GM21786 (cell line): ENCODE results near the gene STAG1.
"Not testable (repeated sequence)": the region's sequence is repeated elsewhere in the genome, so short reads cannot be mapped to it uniquely, and the experiment has no call there.

Experiments used
- ATAC-seq: cut with Tn5 transposase; IDR thresholded peaks from one replicate; pipeline ENCODE4 v1.9.1; 2021; ENCODE audit not compliant: unreplicated experiment

Gene STAG1

GRCh38 chr3:136749091-136749490, 3.1 kb downstream of the STAG1 start:
- no peak for ATAC-seq

- ATAC-seq: no peak
Observed at GRCh38 chr3:136745916-136746315, 6.3 kb downstream of the STAG1 start.

DNA sequence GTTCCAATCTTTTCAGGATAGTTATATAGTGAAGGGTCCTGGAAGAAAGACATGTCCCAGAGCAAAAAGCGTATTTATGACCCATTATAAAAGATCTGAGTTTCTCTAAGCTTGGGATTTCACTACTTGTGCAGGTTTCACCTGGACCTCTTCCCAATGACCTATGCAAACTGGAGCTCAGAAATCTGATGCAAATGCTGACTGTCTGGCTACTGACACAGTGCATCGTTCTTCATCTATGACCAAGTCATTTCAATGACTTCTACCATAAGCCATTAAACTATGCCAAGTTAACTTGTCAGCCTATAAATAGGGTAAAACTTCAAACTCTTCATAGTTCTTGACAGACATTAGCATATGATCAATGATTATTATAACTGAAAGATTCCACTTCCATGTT, 11.1 kb downstream of the STAG1 start:
- no peak for ATAC-seq

DNA sequence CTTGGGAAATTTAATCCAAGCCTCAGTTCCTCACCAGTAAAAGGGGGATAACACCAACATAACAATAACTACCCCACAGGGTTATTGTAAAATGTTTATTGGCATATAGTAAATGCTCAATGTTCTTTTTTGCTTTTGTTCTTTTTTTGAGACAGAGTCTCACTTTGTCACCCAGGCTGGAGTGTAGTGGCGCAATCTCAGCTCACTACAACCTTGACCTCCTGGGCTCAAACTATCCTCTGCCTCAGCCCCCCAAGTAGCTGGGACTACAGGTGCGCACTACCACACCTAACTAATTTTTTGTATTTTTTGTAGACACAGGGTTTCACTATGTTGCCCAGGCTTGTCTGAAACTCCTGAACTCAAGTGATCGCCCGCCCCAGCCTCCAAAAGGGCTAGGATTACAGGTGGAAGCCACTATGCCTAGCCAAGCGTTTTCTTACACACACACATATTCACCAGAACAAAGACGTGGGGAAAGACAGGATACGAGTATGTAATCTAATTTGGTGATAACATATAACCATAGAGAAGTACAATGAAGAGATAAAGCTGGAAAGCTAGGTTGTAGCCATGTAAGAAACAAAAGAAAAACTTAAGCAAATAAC, 11.7 kb downstream of the STAG1 start:
- no peak for ATAC-seq

DNA sequence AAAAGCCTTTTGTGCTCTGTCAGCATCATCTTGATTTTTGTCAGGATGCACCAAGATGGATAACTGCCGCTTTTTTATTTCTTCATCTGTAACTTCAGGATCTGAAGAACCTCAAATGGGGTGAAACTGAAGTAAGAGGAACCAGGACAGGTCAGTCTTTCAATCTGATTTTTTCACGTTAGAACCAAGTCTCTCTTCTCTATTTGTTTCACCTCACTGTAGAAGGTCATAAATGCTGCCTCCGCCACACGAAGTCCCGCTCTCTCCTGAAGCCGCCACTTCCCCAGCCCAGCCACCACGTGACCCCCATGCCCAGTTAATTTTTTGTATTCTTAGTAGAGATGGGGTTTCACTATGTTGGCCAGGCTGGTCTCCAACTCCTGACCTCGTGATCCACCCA, 15.2 kb downstream of the STAG1 start:
- not testable (repeated sequence) for ATAC-seq

DNA sequence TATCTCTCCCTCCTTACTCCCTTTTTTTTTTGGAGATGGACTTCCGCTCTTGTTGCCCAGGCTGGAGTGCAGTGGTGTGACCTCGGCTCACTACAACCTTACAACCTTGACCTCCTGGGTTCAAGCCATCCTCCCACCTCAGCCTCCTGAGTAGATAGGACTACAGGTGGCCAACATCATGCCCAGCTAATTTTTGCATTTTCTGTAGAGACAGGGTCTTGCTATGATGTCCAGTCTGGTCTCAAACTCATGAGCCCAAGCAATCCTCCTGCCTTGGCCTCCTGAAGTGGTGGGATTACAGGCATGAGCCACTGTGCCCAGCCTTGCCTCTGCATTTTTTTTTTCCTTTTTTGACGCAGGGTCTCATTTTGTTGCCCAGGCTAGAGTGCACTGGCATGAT, 17.1 kb downstream of the STAG1 start:
- no peak for ATAC-seq

- ATAC-seq: no peak
Observed at GRCh38 chr3:136734382-136735070, 17.7 kb downstream of the STAG1 start.

DNA sequence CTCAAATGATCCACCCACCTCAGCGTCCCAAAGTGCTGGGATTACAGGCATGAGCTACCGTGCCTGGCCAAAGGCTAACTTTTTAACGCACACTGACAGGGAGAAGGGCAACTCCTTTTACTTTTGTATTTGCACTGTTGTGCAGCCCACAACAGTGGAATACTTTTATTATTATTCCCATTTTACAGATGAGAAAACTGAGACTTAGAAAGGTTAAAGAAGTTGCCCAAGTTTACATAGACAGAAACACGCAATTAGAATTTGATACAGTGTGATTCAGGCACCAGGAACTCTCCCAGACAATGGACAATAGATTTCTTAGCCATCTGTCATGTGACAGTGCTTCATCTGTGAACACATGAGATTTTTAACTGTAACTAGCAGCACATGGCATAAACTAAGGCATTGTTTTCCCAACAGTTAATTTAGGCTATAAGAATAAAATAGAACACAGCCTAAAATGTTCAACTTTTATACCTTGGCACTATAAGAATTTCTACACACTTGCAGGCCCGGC, 18.8 kb downstream of the STAG1 start:
- ATAC-seq: no peak

DNA sequence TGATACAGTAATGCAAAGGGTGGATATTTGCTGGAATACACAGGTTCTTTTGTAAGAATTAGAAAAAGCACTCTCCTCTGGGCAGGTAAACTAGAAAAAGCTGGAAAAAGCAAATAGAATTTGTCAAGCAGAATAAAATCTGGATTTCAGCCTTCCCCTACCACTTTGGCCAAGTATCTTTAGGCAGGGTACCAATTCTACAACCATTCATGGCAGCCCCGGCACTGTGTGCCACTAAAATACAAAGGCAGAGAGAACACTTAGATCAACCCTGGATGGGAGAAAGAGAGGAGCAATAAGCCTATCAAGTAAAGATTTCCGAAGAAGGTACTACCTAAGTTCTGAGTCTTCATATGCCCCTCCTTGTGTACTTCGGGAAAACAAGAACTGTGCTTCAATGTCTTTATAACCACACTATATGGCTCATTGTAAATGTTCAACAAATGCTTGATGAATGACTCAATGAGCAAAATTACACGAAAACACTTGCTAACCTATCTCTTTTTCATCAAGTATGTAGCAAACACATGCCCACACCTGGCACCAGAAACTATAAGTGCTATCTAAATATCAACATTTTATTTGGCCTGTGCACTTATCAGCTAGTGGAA, 20.8 kb downstream of the STAG1 start:
- no peak for ATAC-seq

GRCh38 chr3:136730595-136731273, 21.4 kb downstream of the STAG1 start:
- peak; percentile 76 for ATAC-seq

DNA sequence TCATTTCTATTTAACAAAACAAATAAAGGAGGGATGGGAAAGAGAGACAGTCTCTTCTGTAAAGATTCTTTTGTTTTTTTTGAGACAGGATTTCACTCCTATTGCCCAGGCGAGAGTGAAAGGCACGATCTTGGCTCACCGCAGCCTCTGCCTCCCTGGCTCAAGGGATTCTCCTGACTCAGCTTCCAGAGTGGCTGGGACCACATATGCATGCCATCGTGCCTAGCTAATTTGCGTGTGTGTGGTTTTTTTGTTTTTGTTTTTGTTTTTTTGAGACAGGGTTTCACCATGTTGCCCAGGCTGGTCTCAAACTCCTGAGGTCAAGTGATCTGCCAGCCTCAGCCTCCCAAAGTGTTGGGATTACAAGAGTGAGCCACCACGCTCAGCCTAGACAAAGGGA, 23.3 kb downstream of the STAG1 start:
- no peak for ATAC-seq

DNA sequence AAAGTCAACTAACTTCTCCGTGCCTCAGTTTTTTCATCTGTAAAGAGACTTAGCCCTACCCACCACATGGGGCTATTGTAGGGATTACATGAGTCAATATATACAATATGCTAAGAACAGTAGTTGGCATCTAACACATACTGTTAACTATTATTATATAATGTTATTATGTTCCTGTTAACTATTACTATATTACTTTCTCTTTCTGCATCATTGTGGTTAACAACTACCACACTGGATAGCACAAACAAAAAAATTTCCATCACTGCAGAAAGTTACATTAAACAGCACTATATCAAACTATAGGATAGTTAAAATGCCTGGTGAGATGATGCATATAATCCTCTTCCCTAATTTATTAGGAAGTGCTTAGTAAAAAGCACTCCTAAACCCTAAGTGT, 23.7 kb downstream of the STAG1 start:
- ATAC-seq: peak; percentile 57

GRCh38 chr3:136725468-136725867, 26.7 kb downstream of the STAG1 start:
- no peak for ATAC-seq

DNA sequence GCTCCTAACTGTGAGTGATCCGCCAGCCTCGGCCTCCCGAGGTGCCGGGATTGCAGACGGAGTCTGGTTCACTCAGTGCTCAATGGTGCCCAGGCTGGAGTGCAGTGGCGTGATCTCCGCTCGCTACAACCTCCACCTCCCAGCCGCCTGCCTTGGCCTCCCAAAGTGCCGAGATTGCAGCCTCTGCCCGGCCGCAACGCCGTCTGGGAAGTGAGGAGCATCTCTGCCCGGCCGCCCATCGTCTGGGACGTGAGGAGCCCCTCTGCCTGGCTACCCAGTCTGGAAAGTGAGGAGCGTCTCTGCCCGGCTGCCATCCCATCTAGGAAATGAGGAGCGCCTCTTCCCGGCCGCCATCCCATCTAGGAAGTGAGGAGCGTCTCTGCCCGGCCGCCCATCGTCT, 29.3 kb downstream of the STAG1 start:
- not testable (repeated sequence) for ATAC-seq

- not testable (repeated sequence) for ATAC-seq
Observed at GRCh38 chr3:136722399-136722798, 29.8 kb downstream of the STAG1 start.

- no peak for ATAC-seq
Observed at GRCh38 chr3:136720091-136720490, 32.1 kb downstream of the STAG1 start.

GRCh38 chr3:136716629-136717028, 35.5 kb downstream of the STAG1 start:
- no peak for ATAC-seq

DNA sequence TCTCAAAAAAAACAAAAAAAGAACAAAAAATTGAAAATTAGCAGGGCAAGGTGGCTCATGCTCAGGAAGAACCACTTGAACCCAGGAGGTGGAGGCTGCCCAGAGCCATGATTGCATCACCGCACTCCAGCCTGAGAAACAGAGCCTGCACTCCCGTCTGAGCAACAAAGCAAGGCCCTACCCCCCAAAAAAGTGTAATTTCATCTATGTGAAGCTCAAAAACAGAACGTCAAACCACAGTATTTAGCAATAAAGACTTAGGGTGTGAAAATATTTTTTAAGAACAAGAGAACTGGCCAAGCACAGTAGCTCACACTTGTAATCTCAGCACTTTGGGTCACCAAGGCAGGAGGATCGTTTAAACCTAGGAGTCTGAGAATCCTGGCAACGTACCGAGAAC, 38.2 kb downstream of the STAG1 start:
- no peak for ATAC-seq

- no peak for ATAC-seq
Observed at GRCh38 chr3:136712941-136713340, 39.2 kb downstream of the STAG1 start.

DNA sequence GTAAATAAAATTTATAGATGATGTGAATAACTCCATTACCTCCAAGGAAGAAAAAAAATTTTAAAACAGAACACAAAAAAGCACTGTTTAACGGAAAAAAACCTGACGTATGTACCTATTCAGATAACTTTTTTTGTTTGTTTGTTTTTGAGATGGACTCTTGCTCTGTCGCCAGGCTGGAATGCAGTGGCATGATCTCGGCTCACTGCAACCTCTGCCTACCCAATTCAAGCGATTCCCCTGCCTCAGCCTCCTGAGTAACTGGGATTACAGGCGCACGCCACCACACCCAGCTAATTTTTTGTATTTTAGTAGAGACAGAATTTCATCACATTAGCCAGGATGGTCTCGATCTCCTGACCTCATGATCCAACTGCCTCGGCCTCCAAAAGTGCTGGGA, 40.3 kb downstream of the STAG1 start:
- ATAC-seq: not testable (repeated sequence)

- ATAC-seq: no peak
Observed at GRCh38 chr3:136711277-136711676, 40.9 kb downstream of the STAG1 start.

DNA sequence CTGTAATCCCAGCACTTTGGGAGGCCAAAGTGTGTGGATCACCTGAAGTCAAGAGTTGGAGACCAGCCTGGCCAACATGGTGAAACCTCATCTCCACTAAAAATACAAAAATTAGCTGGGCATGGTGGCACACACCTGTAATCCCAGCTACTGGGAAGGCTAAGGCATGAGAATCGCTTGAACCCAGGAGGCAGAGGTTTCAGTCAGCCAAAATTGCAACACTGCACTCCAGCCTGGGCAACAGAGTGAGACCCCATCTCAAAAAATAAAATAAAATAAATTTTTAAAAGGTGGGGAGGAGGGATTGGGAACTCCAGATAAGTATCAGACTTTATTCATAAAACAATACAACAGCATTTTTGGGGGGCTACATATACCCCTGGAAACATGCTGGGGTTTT, 42.4 kb downstream of the STAG1 start:
- not testable (repeated sequence) for ATAC-seq
